Type B pancreatic cell (in vitro differentiated cells): ENCODE results near the gene ASIC4. TPM values are rescaled to one million over a fixed set of nuclear protein-coding genes. Genes with fewer than 3 reads are reported as not detected.

ENCODE experiments used
- DNase-seq: peaks from one replicate; pipeline ENCODE4 v3.0.0; 2021; ENCODE audit warnings: mixed read lengths; ENCODE audit not compliant: unreplicated experiment; ENCODE audit errors: extremely low spot score
- H3K27ac Mint-ChIP-seq: 2 replicates; pipeline ENCODE4 v1.8.0; 2021; ENCODE audit warnings: mild to moderate bottlenecking, mixed read lengths
- H3K27me3 Mint-ChIP-seq: 2 replicates; pipeline ENCODE4 v1.8.0; 2021; ENCODE audit warnings: mixed read lengths
- H3K36me3 Mint-ChIP-seq: 2 replicates; pipeline ENCODE4 v1.8.0; 2021; ENCODE audit warnings: mixed read lengths
- H3K4me1 Mint-ChIP-seq: one replicate; pipeline ENCODE4 v1.8.0; 2021; ENCODE audit warnings: mixed read lengths; ENCODE audit not compliant: unreplicated experiment
- H3K4me3 Mint-ChIP-seq: 2 replicates; pipeline ENCODE4 v1.8.0; 2021; ENCODE audit warnings: mild to moderate bottlenecking, mixed read lengths
- H3K9me3 Mint-ChIP-seq: 2 replicates; pipeline ENCODE4 v1.8.0; 2021; ENCODE audit warnings: mixed read lengths
- CTCF ChIP-seq: fragments of 200-600 bp; sonication (generic); conservative IDR thresholded peaks from 2 replicates; pipeline ENCODE4 v1.5.0; 2021; ENCODE audit warnings: antibody characterized with exemption, mild to moderate bottlenecking
- total RNA-seq: library from RNA; stranded (reverse); gene quantifications from 2 replicates; pipeline ENCODE4 v1.2.1, GENCODE V29; 2021; ENCODE audit warnings: low replicate concordance

The ASIC4 gene
- total RNA-seq, 1 donor from 2014 or later, result 0.99 TPM

- DNase-seq, result no peak
- no peaks in the 10 kb centered on the region for H3K36me3 Mint-ChIP-seq
- no peaks in the 10 kb centered on the region for H3K9me3 Mint-ChIP-seq
- no peaks in the 10 kb centered on the region for H3K27me3 Mint-ChIP-seq
- peaks cover 6% of the 10 kb centered on the region for H3K4me1 Mint-ChIP-seq
- H3K27ac Mint-ChIP-seq, result no peak overlapping the region
- no peak overlapping the region for H3K4me3 Mint-ChIP-seq
- TF ChIP-seq CTCF, result no peak
Observed at GRCh38 chr2:219469186-219469724, 45.0 kb upstream of the ASIC4 start.

- Mint-ChIP-seq H3K27ac (no peak overlapping the region), H3K4me1 (peaks cover 6% of the 10 kb centered on the region), H3K36me3 (no peaks in the 10 kb centered on the region), H3K4me3 (no peak overlapping the region), H3K9me3 (no peaks in the 10 kb centered on the region), H3K27me3 (no peaks in the 10 kb centered on the region)
- TF ChIP-seq CTCF, result no peak
- no peak for DNase-seq
Observed at GRCh38 chr2:219470429-219470828, 43.9 kb upstream of the ASIC4 start.

GRCh38 chr2:219471476-219472371 lies 42.6 kb upstream of the ASIC4 start:
- no peak overlapping the region for H3K27ac Mint-ChIP-seq
- no peak for TF ChIP-seq CTCF
- no peak overlapping the region for H3K4me3 Mint-ChIP-seq
- DNase-seq, result no peak
- no peaks in the 10 kb centered on the region for H3K36me3 Mint-ChIP-seq
- peaks cover 4% of the 10 kb centered on the region for H3K27me3 Mint-ChIP-seq
- H3K4me1 Mint-ChIP-seq, result peaks cover 13% of the 10 kb centered on the region
- no peaks in the 10 kb centered on the region for H3K9me3 Mint-ChIP-seq

GRCh38 chr2:219472629-219473187 lies 41.6 kb upstream of the ASIC4 start:
- no peaks in the 10 kb centered on the region for H3K9me3 Mint-ChIP-seq
- H3K36me3 Mint-ChIP-seq, result no peaks in the 10 kb centered on the region
- no peak overlapping the region for H3K4me3 Mint-ChIP-seq
- peaks cover 4% of the 10 kb centered on the region for H3K27me3 Mint-ChIP-seq
- no peak for TF ChIP-seq CTCF
- DNase-seq, result no peak
- H3K4me1 Mint-ChIP-seq, result peaks cover 17% of the 10 kb centered on the region
- no peak overlapping the region for H3K27ac Mint-ChIP-seq

- no peak for DNase-seq
- H3K27ac Mint-ChIP-seq, result no peak overlapping the region
- H3K4me1 Mint-ChIP-seq, result peaks cover 17% of the 10 kb centered on the region
- no peaks in the 10 kb centered on the region for H3K9me3 Mint-ChIP-seq
- H3K4me3 Mint-ChIP-seq, result no peak overlapping the region
- no peak for TF ChIP-seq CTCF
- H3K36me3 Mint-ChIP-seq, result no peaks in the 10 kb centered on the region
- H3K27me3 Mint-ChIP-seq, result peaks cover 4% of the 10 kb centered on the region
Observed at GRCh38 chr2:219473511-219473910, 40.8 kb upstream of the ASIC4 start.
